Sigmoid colon (tissue), 4 donors: ENCODE measurements around the gene PMS2.

Source experiments
- POLR2A ChIP-seq, 2 donors: fragments of 450-650 bp; IDR thresholded peaks; one replicate each; pipeline ENCODE4 v1.6.1; 2016; ENCODE audit warnings: antibody characterized with exemption in 2 of 2, mild to moderate bottlenecking in 2 of 2, moderate library complexity in 2 of 2
- POLR2AphosphoS5 ChIP-seq, 4 donors: sonication (generic); formaldehyde crosslinking; IDR thresholded peaks; one replicate each; pipeline ENCODE4 v1.6.1; 2017; ENCODE audit warnings: antibody characterized with exemption in 4 of 4
- TF ChIP-seq, protein P1 (sequence below), 4 experiments: fragments of 450-650 bp in 3 of 4; fragments of 200-600 bp in 1 of 4; IDR thresholded peaks; one replicate each; pipeline ENCODE4 v1.5.1; 2016 to 2019; ENCODE audit warnings: antibody characterized with exemption in 4 of 4, mild to moderate bottlenecking in 3 of 4, moderate library complexity in 2 of 4

DNA sequence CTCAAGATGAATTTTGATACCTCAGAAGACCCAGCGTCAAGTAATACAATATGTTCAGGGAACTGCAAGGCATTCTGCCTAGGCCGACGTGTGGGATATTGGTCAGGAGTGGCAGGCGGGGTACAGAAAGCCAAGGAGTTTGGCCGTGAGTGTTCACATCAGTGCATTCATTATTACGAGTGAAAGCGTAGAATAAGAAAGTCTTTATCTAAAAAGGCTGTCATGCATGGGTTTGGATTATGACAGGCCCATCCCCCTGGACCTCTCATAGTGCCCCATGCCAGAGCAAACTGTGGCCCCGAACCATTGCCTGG is 7.8 kb upstream of the PMS2 start:
- TF ChIP-seq, protein P1, sequence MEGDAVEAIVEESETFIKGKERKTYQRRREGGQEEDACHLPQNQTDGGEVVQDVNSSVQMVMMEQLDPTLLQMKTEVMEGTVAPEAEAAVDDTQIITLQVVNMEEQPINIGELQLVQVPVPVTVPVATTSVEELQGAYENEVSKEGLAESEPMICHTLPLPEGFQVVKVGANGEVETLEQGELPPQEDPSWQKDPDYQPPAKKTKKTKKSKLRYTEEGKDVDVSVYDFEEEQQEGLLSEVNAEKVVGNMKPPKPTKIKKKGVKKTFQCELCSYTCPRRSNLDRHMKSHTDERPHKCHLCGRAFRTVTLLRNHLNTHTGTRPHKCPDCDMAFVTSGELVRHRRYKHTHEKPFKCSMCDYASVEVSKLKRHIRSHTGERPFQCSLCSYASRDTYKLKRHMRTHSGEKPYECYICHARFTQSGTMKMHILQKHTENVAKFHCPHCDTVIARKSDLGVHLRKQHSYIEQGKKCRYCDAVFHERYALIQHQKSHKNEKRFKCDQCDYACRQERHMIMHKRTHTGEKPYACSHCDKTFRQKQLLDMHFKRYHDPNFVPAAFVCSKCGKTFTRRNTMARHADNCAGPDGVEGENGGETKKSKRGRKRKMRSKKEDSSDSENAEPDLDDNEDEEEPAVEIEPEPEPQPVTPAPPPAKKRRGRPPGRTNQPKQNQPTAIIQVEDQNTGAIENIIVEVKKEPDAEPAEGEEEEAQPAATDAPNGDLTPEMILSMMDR (IDR thresholded peaks at IDR 0.05) = no peak
- no peak for TF ChIP-seq POLR2AphosphoS5 (IDR thresholded peaks at IDR 0.05)
- no peak for TF ChIP-seq POLR2A (IDR thresholded peaks at IDR 0.05)
